K562 (cell line): Measurements from ENCODE around the gene GABRB3. TPM values are rescaled to one million over a fixed set of nuclear protein-coding genes. Genes with fewer than 3 reads are reported as not detected.

ENCODE experiments used
- ATAC-seq: fragments of 200-7000 bp; cut with Tn5 transposase; 3 replicates; pipeline ENCODE4 v1.9.1; 2020; ENCODE audit warnings: moderate library complexity
- BruUV-seq: library from RNA; stranded (reverse); fragments of 400-500 nt; replicated peaks from 2 replicates; lab custom pipeline; 2021; lab: Mats Ljungman, UMichigan
- CTCF ChIA-PET: fragments of 300-600 bp; formaldehyde crosslinking; extraction: SDS; loops from one replicate; lab custom pipeline; 2021; ENCODE audit warnings: low intra/inter-chr PET ratio; lab: Yijun Ruan, JAX
- POLR2A ChIA-PET: fragments of 300-600, 350-650 bp; sonication (Branson Sonifier 250); formaldehyde crosslinking; extraction: SDS; loops from one replicate; lab custom pipeline; 2021; ENCODE audit warnings: antibody characterized with exemption, inconsistent platforms; lab: Yijun Ruan, JAX
- DNase-seq, 4 experiments: peaks; one replicate each; pipeline versions ENCODE4 v3.0.0 to v3.0.0-alpha.2; 2011 to 2018; ENCODE audit warnings: low spot score in 3 of 4, mixed read lengths in 3 of 4; ENCODE audit errors: extremely low read depth in 1 of 4
- FAIRE-seq: peaks from 2 replicates; lab custom pipeline; 2011; peaks lifted over from hg19 to GRCh38; lab: Jason Lieb, UNC
- H2AFZ ChIP-seq: 2 replicates; pipeline ENCODE4 v1.6.0; 2011; ENCODE audit warnings: low read depth, low read length, control low read depth, inconsistent platforms
- H3K27ac ChIP-seq: fragments of 200-600 bp; 3 replicates; pipeline ENCODE4 v1.8.0; 2011; ENCODE audit warnings: low read depth, mild to moderate bottlenecking, control low read depth, inconsistent platforms, low read length, moderate library complexity, mixed read lengths; ENCODE audit errors: extremely low read depth
- H3K27me3 ChIP-seq, 2 experiments: fragments of 300-600 bp in 1 of 2; 2 replicates in 1 of 2; 3 replicates in 1 of 2; pipeline versions ENCODE4 v1.6.0 to v1.8.0; 2011; ENCODE audit warnings: inconsistent platforms in 2 of 2, low read length in 2 of 2, mild to moderate bottlenecking in 1 of 2, mixed read lengths in 1 of 2, moderate library complexity in 1 of 2; ENCODE audit not compliant: control insufficient read depth in 2 of 2, insufficient read depth in 2 of 2
- H3K36me3 ChIP-seq: fragments of 300-600 bp; 3 replicates; pipeline ENCODE4 v1.8.0; 2011; ENCODE audit warnings: mild to moderate bottlenecking, low read length, inconsistent platforms; ENCODE audit not compliant: control insufficient read depth, insufficient read depth
- H3K4me1 ChIP-seq, 2 experiments: fragments of 200-600 bp in 1 of 2; replicated peaks in 1 of 2; 2 replicates in 1 of 2; 3 replicates in 1 of 2; pipeline versions ENCODE4 v1.5.1 to v1.8.0; 2011; ENCODE audit warnings: inconsistent platforms in 2 of 2, low read length in 2 of 2, mild to moderate bottlenecking in 1 of 2, mixed read lengths in 1 of 2, moderate library complexity in 1 of 2; ENCODE audit not compliant: control insufficient read depth in 2 of 2, insufficient read depth in 2 of 2
- H3K4me2 ChIP-seq: 2 replicates; pipeline ENCODE4 v1.6.1; 2011; ENCODE audit warnings: low read length, control low read depth, inconsistent platforms, mixed read lengths; ENCODE audit not compliant: insufficient read depth
- H3K4me3 ChIP-seq: fragments of 200-600 bp; sonication (generic), shearing (Covaris generic); 2 replicates; pipeline ENCODE4 v1.5.1; 2016; ENCODE audit warnings: control low read depth, inconsistent platforms
- H3K79me2 ChIP-seq: fragments of 200-600 bp; 3 replicates; pipeline ENCODE4 v1.8.0; 2011; ENCODE audit warnings: low read length, inconsistent platforms; ENCODE audit not compliant: control insufficient read depth, insufficient read depth
- H3K9ac ChIP-seq, 2 experiments: 2 replicates each; pipeline versions ENCODE4 v1.6.0 to v1.6.1; 2011; ENCODE audit warnings: low read depth in 2 of 2, low read length in 2 of 2, control low read depth in 1 of 2, inconsistent platforms in 1 of 2, mild to moderate bottlenecking in 1 of 2, mixed read lengths in 1 of 2; ENCODE audit not compliant: insufficient read depth in 1 of 2
- H3K9me1 ChIP-seq: one replicate; pipeline ENCODE4 v1.6.0; 2011; ENCODE audit warnings: inconsistent platforms, mild to moderate bottlenecking, low read length, moderate library complexity; ENCODE audit not compliant: control insufficient read depth, insufficient read depth
- H3K9me3 ChIP-seq: replicated peaks from 2 replicates; pipeline ENCODE4 v1.5.1; 2011; ENCODE audit warnings: low read depth, low read length, inconsistent platforms; ENCODE audit not compliant: control insufficient read depth, insufficient read depth
- H4K20me1 ChIP-seq: replicated peaks from 2 replicates; pipeline ENCODE4 v1.6.1; 2011; ENCODE audit warnings: low read length, inconsistent platforms, mixed read lengths; ENCODE audit not compliant: control insufficient read depth, insufficient read depth
- CBFB ChIP-seq: sonication (generic); formaldehyde crosslinking; IDR thresholded peaks from 2 replicates; pipeline ENCODE4 v1.4.0; 2020; ENCODE audit warnings: mild to moderate bottlenecking, missing genetic modification reagents
- CEBPB ChIP-seq: fragments of 450-650 bp; IDR thresholded peaks from 2 replicates; pipeline ENCODE4 v1.6.1; 2016; ENCODE audit warnings: missing genetic modification characterization, missing compliant biosample characterization
- HOXB6 ChIP-seq: fragments of 250-450 bp; sonication (Bioruptor Pico); IDR thresholded peaks from 2 replicates; pipeline ENCODE4 v1.5.1; 2022; ENCODE audit warnings: mild to moderate bottlenecking, borderline replicate concordance
- KDM2B ChIP-seq: fragments of 250-450 bp; sonication (Bioruptor Pico); IDR thresholded peaks from 2 replicates; pipeline ENCODE4 v1.8.0; 2021; ENCODE audit warnings: mild to moderate bottlenecking, moderate library complexity
- MYBL2 ChIP-seq, 2 experiments: fragments of 450-650 bp in 1 of 2; sonication (generic) in 1 of 2; formaldehyde crosslinking in 1 of 2; IDR thresholded peaks; 2 replicates each; pipeline versions ENCODE4 v1.6.1 to v1.8.1; 2017 to 2022; ENCODE audit warnings: borderline replicate concordance in 1 of 2, inconsistent platforms in 1 of 2, low read depth in 1 of 2, mild to moderate bottlenecking in 1 of 2, missing genetic modification reagents in 1 of 2, moderate library complexity in 1 of 2
- NFIX ChIP-seq: fragments of 250-450 bp; sonication (Bioruptor Pico); IDR thresholded peaks from 2 replicates; pipeline ENCODE4 v1.4.0; 2020; ENCODE audit warnings: low read depth, mild to moderate bottlenecking, moderate library complexity
- NR4A1 ChIP-seq, 2 experiments: fragments of 250-450 bp in 1 of 2; fragments of 450-650 bp in 1 of 2; sonication (Bioruptor Pico) in 1 of 2; IDR thresholded peaks; 2 replicates each; pipeline versions ENCODE4 v1.4.0 to v1.6.1; 2016 to 2020; ENCODE audit warnings: mild to moderate bottlenecking in 2 of 2, missing compliant biosample characterization in 1 of 2, missing genetic modification characterization in 1 of 2, moderate library complexity in 1 of 2
- PTBP1 ChIP-seq: fragments of 200-400 bp; formaldehyde crosslinking; IDR thresholded peaks from 2 replicates; pipeline ENCODE4 v1.6.1; 2017; ENCODE audit warnings: low read depth, low read length
- RFX5 ChIP-seq: IDR thresholded peaks from 2 replicates; pipeline ENCODE4 v1.6.1; 2011; ENCODE audit warnings: low read depth, mild to moderate bottlenecking, improper control_type of control experiment, low read length
- SPI1 ChIP-seq: IDR thresholded peaks from 2 replicates; pipeline ENCODE4 v1.6.1; 2011; ENCODE audit warnings: low read depth, low read length, control low read depth, borderline replicate concordance
- ZNF699 ChIP-seq: fragments of 250-450 bp; sonication (Bioruptor Pico); IDR thresholded peaks from 2 replicates; pipeline ENCODE4 v1.8.0; 2021; ENCODE audit warnings: mild to moderate bottlenecking, moderate library complexity; ENCODE audit not compliant: insufficient replicate concordance
- ZZZ3 ChIP-seq: fragments of 450-650 bp; IDR thresholded peaks from 2 replicates; pipeline ENCODE4 v1.6.1; 2016; ENCODE audit warnings: antibody characterized with exemption, mild to moderate bottlenecking, moderate library complexity
- in situ Hi-C: fragments of 300-500 bp; cut with MboI; formaldehyde crosslinking; loops from 4 replicates; pipeline ENCODE4 v1.15.0; 2018; ENCODE audit warnings: inconsistent platforms, mixed read lengths
- intact Hi-C: fragments of 100-400 bp; cut with micrococcal nuclease; formaldehyde crosslinking; loops from 2 replicates; pipeline ENCODE4 v1.14.2; 2022
- polyA plus RNA-seq, 8 experiments: library from polyadenylated mRNA; depleted of rRNA in 4 of 8; stranded (reverse) in 5 of 8; unstranded in 3 of 8; fragments of >200 nt; fragmentation: Nextera tagmentation in 2 of 8; fragmentation: Illumina TruSeq in 1 of 8; extraction: Ambion mirVana in 2 of 8; extraction: Trizol in 1 of 8; gene quantifications; 2 replicates each; pipeline versions ENCODE4 v1.2.1 to v1.2.3, GENCODE V29; 2011 to 2014; ENCODE audit warnings: inconsistent platforms in 1 of 8, missing spikeins in 1 of 8
- total RNA-seq, 7 experiments: library from RNA; depleted of rRNA in 6 of 7; stranded (reverse); fragments of >200 nt in 6 of 7; fragmentation: Illumina TruSeq in 2 of 7; extraction: Trizol in 2 of 7; gene quantifications; 2 replicates each; pipeline versions ENCODE4 v1.2.1 to v1.2.3, GENCODE V29; 2011 to 2021; ENCODE audit warnings: low replicate concordance in 1 of 7
- TF ChIP-seq, protein P1 (sequence below): sonication (generic); formaldehyde crosslinking; IDR thresholded peaks from 2 replicates; pipeline ENCODE4 v1.8.0; 2022; ENCODE audit warnings: mild to moderate bottlenecking, low read depth, missing genetic modification reagents
- TF ChIP-seq, protein P2 (sequence below): fragments of 450-650 bp; formaldehyde crosslinking; IDR thresholded peaks from 2 replicates; pipeline ENCODE4 v1.4.0; 2020; ENCODE audit warnings: mild to moderate bottlenecking, moderate library complexity
- TF ChIP-seq, protein P3 (sequence below): sonication (generic); formaldehyde crosslinking; IDR thresholded peaks from 2 replicates; pipeline ENCODE4 v1.8.0; 2022; ENCODE audit warnings: missing genetic modification reagents, mild to moderate bottlenecking, borderline replicate concordance

Gene GABRB3
- total and polyA plus RNA-seq, 9 of the 15 experiments (the other 6 are each of a cell fraction or from before 2014, with no cell fraction given): 0.09 to 1.4 (median 0.49) TPM

DNA sequence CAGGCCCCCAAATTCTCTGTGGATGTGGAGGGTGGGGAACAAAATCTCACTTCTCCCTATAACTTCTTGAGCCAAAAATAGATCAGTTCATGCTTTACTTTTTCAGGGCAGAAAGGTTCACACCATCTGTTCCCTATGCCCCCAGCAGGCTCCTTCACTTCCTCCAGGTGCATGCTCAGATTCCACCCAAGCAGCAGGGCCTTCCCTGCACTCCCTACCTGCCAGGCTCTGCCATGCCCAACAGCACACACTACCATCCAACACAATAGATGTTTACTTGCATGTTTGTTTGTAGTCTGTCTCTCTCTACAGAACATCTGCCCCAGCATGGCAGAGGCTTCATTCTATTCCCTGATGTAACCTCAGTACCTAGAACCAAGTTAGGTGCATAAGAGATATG, 43.3 kb downstream of the GABRB3 start:
- no peaks in the 10 kb centered on the region for H3K4me1 ChIP-seq
- no peaks in the 10 kb centered on the region for H3K9me3 ChIP-seq
- DNase-seq (no peak), FAIRE-seq (no peak), ATAC-seq (no peak)
- H3K4me3 ChIP-seq: no peak overlapping the region
- BruUV-seq: no TSS peak
- no peaks in the 10 kb centered on the region for H4K20me1 ChIP-seq
- no peaks in the 10 kb centered on the region for H3K9me1 ChIP-seq
- no peak overlapping the region for H2AFZ ChIP-seq
- no peak overlapping the region for H3K4me2 ChIP-seq
- H3K9ac ChIP-seq: no peak overlapping the region
- H3K36me3 ChIP-seq: no peaks in the 10 kb centered on the region
- TF ChIP-seq RFX5 (no peak), NR4A1 (CRISPR knock-in tag; IDR thresholded peaks at IDR 0.05) (no peak), NR4A1 (tag; IDR thresholded peaks at IDR 0.05) (no peak), ZZZ3 (no peak), CBFB (CRISPR knock-in tag) (no peak), PTBP1 (no peak), KDM2B (CRISPR knock-in tag) (no peak), CEBPB (tag) (no peak), HOXB6 (CRISPR knock-in tag) (no peak), MYBL2 (IDR thresholded peaks at IDR 0.05; ENCODE audit: low read depth) (no peak), MYBL2 (CRISPR knock-in tag; IDR thresholded peaks at IDR 0.05; ENCODE audit: borderline replicate concordance) (no peak), SPI1 (no peak), ZNF699 (CRISPR knock-in tag) (no peak), NFIX (no peak)
- TF ChIP-seq, protein P1, sequence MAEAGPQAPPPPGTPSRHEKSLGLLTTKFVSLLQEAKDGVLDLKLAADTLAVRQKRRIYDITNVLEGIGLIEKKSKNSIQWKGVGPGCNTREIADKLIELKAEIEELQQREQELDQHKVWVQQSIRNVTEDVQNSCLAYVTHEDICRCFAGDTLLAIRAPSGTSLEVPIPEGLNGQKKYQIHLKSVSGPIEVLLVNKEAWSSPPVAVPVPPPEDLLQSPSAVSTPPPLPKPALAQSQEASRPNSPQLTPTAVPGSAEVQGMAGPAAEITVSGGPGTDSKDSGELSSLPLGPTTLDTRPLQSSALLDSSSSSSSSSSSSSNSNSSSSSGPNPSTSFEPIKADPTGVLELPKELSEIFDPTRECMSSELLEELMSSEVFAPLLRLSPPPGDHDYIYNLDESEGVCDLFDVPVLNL (CRISPR knock-in tag): no peak
- TF ChIP-seq, protein P2, sequence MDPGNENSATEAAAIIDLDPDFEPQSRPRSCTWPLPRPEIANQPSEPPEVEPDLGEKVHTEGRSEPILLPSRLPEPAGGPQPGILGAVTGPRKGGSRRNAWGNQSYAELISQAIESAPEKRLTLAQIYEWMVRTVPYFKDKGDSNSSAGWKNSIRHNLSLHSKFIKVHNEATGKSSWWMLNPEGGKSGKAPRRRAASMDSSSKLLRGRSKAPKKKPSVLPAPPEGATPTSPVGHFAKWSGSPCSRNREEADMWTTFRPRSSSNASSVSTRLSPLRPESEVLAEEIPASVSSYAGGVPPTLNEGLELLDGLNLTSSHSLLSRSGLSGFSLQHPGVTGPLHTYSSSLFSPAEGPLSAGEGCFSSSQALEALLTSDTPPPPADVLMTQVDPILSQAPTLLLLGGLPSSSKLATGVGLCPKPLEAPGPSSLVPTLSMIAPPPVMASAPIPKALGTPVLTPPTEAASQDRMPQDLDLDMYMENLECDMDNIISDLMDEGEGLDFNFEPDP (CRISPR knock-in tag): no peak
- TF ChIP-seq, protein P3, sequence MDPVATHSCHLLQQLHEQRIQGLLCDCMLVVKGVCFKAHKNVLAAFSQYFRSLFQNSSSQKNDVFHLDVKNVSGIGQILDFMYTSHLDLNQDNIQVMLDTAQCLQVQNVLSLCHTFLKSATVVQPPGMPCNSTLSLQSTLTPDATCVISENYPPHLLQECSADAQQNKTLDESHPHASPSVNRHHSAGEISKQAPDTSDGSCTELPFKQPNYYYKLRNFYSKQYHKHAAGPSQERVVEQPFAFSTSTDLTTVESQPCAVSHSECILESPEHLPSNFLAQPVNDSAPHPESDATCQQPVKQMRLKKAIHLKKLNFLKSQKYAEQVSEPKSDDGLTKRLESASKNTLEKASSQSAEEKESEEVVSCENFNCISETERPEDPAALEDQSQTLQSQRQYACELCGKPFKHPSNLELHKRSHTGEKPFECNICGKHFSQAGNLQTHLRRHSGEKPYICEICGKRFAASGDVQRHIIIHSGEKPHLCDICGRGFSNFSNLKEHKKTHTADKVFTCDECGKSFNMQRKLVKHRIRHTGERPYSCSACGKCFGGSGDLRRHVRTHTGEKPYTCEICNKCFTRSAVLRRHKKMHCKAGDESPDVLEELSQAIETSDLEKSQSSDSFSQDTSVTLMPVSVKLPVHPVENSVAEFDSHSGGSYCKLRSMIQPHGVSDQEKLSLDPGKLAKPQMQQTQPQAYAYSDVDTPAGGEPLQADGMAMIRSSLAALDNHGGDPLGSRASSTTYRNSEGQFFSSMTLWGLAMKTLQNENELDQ (CRISPR knock-in tag): no peak
- H3K27ac ChIP-seq: no peak overlapping the region
- ChIA-PET CTCF (no interaction called here), POLR2A (no interaction called here)
- H3K27me3 ChIP-seq: no peaks in the 10 kb centered on the region
- in situ Hi-C loops (no loop called here), intact Hi-C loops (no loop called here)
- H3K79me2 ChIP-seq: no peaks in the 10 kb centered on the region
